Activated T-cell treated with anti-CD3 and anti-CD28 coated beads for 4 hours (primary cell): ENCODE measurements around the gene SH3PXD2A.

Source experiments
- DNase-seq: peaks from one replicate; pipeline ENCODE4 v3.0.0-alpha.2; 2020

The SH3PXD2A gene

GRCh38 chr10:103855424-103855823, at the start of gene SH3PXD2A:
SH3PXD2A (minus strand) TSS chr10:103855576; CDS start chr10:103855266, 310 bp downstream.
- no peak for DNase-seq

- DNase-seq: no peak
Observed at GRCh38 chr10:103901299-103901698, 45.9 kb upstream of the SH3PXD2A start.

GRCh38 chr10:103899312-103899711, 43.9 kb upstream of the SH3PXD2A start:
- DNase-seq: no peak

- no peak for DNase-seq
Observed at GRCh38 chr10:103897241-103897774, 41.9 kb upstream of the SH3PXD2A start.

GRCh38 chr10:103896225-103896624, 40.8 kb upstream of the SH3PXD2A start:
- DNase-seq: no peak

- DNase-seq: no peak
Observed at GRCh38 chr10:103895411-103896186, 40.2 kb upstream of the SH3PXD2A start.

- DNase-seq: no peak
Observed at GRCh38 chr10:103894441-103894864, 39.1 kb upstream of the SH3PXD2A start.

- DNase-seq: no peak
Observed at GRCh38 chr10:103893817-103894216, 38.4 kb upstream of the SH3PXD2A start.

- no peak for DNase-seq
Observed at GRCh38 chr10:103892181-103892580, 36.8 kb upstream of the SH3PXD2A start.

GRCh38 chr10:103890688-103891087, 35.3 kb upstream of the SH3PXD2A start:
- no peak for DNase-seq

GRCh38 chr10:103890194-103890658, 34.9 kb upstream of the SH3PXD2A start:
- no peak for DNase-seq

GRCh38 chr10:103889121-103889720, 33.8 kb upstream of the SH3PXD2A start:
- no peak for DNase-seq

- DNase-seq: no peak
Observed at GRCh38 chr10:103888113-103888841, 32.9 kb upstream of the SH3PXD2A start.

GRCh38 chr10:103885617-103886016, 30.2 kb upstream of the SH3PXD2A start:
- DNase-seq: no peak

GRCh38 chr10:103884681-103885139, 29.3 kb upstream of the SH3PXD2A start:
- peak; percentile 14 for DNase-seq

GRCh38 chr10:103882285-103883007, 27.1 kb upstream of the SH3PXD2A start:
- no peak for DNase-seq

- no peak for DNase-seq
Observed at GRCh38 chr10:103881416-103882284, 26.3 kb upstream of the SH3PXD2A start.

- no peak for DNase-seq
Observed at GRCh38 chr10:103879831-103880230, 24.5 kb upstream of the SH3PXD2A start.

- DNase-seq: no peak
Observed at GRCh38 chr10:103879409-103879808, 24.0 kb upstream of the SH3PXD2A start.

- DNase-seq: no peak
Observed at GRCh38 chr10:103877861-103878260, 22.5 kb upstream of the SH3PXD2A start.

GRCh38 chr10:103876155-103876554, 20.8 kb upstream of the SH3PXD2A start:
- DNase-seq: no peak

GRCh38 chr10:103874730-103875129, 19.4 kb upstream of the SH3PXD2A start:
- DNase-seq: no peak
